Activated CD8-positive, alpha-beta memory T cell treated with anti-CD3 and anti-CD28 coated beads for 48 hours (primary cell): ENCODE measurements around the gene ST6GALNAC2.
"Not testable (repeated sequence)": the region's sequence is repeated elsewhere in the genome, so short reads cannot be mapped to it uniquely, and the experiment has no call there.

Experiments
- DNase-seq, 3 experiments: peaks; one replicate each; pipeline ENCODE4 v3.0.0-alpha.2; 2020; ENCODE audit warnings: low read depth in 2 of 3, low spot score in 2 of 3

The ST6GALNAC2 gene

DNA sequence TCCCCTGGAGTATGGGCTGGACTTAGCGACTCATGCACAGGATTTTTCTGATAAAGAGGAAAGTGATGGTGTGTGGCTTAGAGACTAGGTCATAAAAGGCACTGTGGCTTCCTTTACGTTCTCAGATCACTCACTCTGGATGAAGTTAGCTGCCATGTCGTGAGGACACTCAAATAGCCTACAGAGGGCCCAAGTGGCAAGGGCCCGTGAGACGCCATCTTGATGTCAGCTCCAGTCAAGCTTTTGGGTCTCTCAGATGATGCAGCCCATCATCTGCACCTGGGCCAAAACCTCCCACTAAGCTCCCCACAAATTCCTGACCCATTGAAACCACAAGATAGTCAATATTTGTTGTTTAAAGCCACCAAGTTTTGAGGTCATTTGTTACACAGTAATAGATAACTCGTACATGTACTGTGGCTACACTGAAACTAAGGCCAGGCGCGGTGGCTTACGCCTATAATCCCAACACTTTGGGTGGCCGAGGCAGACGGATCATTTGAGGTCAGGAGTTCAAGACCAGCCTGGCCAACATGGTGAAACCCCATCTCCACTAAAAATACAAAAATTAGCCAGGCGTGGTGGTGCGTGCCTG, 14.7 kb downstream of the ST6GALNAC2 start:
- no peak for DNase-seq

DNA sequence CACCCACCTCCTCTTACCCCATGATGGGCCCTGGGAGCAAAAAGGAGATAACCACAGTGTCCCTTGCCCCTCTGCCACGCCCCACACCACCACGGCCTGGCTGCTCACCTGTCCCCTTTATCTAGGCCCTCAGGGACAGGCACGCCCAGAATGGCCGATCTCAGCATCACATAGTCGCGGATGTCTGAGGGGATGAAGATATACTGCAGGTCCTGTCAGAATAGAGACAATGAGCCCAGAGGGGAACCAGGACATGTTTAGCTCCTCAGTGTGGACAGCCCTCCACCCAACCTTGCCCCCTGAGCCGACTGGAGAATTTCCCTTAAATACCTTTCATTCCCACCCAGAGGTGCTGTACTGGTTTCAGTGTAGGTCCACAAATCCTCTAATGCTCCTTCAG, 15.2 kb downstream of the ST6GALNAC2 start:
- no peak for DNase-seq

DNA sequence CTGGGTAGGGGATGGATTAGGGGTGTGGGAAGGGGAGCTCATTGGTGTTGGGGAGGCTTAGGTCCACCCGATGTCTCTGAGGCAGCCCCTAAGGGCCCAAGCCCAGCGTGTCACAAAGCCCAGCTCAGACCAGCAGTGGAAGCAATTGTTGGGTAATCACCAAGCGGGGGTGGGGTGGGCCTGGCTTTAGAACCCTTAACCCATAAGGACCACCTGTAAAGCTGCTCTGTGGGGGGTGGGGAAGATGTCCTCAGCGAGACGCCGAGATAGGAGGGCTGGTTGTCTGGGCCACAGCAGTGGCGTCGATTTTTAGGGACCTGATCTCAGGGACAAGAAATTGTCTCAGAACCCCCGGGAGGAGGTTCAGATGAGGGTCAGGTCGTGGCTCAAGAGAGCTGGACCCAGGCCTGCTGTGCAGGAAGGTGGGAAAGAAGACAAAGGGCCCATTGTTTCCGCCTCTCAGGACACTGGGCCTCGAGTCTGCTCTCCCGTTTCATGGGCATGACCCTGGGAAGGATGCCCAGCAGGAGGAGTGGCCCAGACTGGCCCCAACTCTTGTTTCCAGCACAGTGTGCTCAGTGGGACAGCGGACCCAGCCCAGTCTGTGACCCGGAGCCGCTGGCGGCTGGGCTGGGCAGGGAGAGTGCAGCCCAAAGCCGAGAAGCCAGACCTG, 15.9 kb downstream of the ST6GALNAC2 start:
- DNase-seq = no peak

DNA sequence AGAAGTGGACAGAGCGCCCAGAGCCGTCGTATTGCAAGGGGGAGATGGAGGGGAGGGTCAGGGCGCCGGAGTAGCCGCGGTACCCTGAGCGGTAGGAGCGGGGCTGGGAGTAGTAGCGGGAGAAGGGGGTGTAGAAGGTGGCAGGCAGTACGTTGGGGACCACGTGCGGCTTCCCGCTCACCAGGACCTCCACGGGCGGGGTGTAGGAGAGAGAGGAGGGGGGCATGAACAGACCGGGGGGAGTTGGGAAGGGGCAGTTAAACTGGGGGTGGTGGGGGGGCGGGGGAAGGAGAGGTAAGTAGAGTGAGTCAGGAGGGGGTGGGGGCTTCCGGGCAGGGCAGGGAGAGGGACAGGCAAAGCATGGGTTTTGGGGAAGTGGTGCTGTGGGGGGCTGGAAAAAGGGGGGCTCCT, 16.8 kb downstream of the ST6GALNAC2 start:
- no peak for DNase-seq

DNA sequence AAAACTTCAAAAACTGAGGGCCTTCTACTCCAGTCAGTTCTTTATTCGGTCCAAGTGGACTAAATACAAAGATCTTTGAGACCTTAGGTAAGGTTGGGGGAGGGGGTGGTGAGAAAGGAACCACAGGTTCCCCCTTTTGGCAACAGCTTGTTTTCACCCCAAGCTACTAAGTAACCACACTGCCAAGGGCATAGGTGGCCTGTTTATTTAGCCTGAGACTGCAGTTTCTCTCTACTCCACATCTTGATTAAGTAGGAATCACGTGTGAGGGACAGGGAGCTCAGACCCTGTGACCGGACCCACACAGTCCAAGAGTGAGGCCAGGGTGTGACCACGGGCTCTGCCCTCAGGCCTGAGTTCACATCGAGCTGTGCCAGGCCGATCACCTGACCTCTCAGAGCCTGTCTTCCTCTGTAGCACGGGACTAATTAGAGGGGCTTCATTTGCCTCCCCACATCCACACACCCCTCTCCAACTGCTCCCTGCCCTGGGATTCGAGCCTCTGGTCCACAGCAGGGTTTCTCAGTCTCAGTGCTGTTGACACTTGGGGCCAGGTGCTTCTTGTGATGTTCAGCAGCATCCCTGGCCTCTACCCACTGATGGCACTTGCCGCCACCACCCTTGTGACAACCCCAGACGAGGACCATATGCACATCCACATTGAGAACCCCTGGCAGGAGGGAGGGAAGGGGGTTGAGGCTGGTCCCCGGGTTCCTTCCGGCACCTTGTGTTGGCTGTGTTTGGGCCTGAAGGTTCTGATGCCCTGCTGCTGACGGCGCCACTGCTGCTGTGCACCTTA, 17.8 kb downstream of the ST6GALNAC2 start:
- no peak for DNase-seq

DNA sequence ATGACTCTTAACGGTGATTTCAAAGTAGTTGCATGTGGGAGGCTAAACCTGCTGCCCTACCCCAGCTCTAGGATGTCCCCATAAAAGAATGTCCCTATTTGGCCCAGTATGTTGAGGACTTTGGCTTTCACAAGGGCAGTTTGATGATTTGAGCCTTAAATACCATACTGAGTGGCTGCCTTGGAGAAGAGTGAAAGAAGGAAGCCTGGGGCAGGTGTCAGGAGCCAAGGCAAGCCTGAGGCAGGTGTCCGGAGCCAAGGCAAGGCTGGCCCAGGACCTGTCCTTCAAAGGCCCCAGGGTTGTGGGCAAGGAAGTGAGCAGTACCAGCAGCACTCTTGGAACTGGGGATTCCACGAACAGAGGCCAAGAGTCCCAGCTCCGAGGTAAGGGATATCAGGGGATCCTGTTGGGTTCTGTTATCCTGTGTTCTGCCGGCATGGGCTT, 18.6 kb downstream of the ST6GALNAC2 start:
- no peak for DNase-seq

DNA sequence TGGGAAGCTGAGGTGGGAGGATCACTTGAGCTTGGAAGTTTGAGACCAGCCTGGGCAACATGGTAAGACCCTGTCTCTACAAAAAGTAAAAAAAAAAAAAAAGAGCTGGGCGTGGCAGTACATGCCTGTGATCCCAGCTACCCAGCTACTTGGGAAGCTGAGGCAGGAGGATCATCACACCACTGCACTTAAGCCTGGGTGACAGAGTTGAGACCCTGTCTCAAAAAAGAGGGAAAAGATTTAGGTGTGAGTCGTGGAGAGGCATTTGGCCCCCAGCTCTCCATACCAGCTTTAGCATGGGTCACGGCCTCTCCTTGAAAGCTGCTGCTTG, 19.1 kb downstream of the ST6GALNAC2 start:
- DNase-seq = no peak

DNA sequence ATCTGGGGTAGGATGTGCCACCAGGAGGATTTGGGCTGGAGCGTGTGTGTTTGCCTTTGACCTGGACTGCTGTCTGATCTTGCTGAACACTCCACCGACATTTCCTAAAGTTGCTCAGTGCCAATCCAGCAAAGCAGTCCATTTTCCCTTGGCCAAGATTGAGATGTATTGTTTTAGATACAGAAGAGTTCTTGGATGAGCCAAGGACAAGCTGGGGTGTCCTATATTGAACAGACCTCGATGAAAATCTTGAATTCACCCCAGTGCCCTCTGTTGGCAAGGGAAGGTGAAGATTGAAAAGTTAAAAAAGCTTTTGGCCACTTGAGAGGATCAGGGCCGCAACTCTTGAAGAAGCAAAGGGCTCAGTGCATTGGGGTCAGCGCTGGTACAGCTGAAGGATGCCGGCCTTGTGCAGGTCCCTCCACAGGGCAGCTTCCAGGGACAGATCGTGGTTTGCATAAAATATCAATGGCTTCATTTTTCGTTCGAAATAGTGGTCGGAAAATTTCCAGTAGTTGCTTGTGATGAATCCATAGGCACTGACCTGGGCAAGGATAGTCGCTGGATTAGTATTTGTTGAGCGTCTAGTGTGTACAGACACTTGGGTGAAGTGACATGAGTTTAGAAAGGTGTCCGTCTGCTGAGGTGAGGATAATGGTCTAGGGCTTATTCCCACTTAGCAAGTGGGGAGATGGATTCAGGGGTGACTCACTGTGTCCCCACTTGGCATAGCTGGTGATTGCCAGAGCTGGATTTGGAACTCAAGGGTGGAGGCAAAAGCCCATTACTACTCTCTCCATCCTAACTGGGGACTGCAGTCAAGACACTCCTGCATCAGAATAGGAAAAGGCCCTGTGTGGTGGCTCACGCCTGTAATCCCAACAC, 19.7 kb downstream of the ST6GALNAC2 start:
- no peak for DNase-seq

DNA sequence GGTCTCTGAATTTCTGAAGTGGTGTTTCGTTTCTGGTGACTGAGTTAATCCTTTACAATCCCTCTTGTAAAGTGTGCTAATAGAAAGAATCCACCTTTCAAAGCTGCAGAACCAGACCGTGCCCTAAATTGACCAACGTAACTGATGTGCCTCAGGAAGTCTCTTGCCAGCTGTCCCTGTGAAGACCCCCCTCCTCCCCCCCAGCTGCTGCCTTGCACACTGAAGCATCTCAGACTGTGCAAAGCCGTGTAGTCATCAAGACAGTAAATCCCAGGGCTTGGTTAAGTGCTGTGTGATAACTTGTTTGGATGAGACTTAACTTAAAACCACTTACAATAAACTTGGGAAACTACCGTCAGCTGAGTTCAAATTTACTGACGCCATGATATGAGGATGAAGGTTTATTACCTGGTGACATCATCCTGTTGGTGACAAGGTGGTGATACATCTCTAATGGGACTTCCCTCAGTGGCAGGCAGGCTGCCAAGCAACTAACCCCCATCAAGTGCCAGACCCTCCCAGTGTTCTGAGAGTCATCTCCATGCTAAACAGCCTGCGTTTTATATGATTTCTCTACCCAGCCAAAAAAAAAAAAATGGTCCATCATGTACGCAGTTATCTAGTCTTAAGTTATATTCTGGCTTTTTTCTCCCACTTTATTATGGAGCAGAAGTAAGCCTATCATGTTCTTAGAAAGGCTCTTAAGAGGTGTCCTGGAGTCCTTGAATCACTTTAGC, 20.5 kb downstream of the ST6GALNAC2 start:
- not testable (repeated sequence) for DNase-seq

DNA sequence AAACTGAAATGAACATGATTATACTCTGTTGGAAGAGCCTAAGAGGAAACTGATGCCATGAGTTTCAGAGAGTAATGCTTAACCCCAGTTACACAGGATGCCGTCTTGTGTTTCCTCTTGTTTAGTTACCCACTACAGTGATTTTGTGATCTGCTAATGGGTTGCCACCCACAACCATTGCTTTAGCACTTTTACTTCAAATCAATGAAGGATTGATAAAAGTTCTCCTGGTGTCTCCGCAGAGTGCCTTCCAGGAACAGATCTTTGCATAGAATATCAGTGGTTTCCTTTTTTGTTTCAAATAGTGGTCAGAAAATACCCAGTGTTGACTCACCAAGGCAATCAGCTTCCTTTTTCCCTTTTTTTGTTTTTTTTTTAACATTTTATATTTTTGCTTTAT, 22.3 kb downstream of the ST6GALNAC2 start:
- DNase-seq = not testable (repeated sequence)

DNA sequence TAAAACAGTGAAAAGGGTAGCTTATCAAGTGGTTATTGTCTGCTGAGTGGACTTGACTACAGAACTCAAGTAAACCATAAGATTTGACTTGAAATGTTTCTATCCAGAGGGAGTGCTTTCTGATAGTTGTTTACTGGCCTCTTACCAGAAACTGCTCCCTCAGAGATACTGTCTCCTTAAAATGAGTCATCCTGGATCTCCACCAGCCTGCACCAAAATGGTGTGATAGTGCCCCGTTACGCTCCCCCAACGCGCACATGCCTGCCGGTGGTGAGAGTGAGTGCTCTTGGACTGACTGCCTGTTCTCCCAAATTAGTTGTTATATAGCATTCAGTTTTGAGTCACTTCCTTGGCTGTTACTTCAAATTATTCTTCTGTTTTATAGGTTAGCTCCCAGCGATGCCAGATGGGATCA, 22.9 kb downstream of the ST6GALNAC2 start:
- no peak for DNase-seq

DNA sequence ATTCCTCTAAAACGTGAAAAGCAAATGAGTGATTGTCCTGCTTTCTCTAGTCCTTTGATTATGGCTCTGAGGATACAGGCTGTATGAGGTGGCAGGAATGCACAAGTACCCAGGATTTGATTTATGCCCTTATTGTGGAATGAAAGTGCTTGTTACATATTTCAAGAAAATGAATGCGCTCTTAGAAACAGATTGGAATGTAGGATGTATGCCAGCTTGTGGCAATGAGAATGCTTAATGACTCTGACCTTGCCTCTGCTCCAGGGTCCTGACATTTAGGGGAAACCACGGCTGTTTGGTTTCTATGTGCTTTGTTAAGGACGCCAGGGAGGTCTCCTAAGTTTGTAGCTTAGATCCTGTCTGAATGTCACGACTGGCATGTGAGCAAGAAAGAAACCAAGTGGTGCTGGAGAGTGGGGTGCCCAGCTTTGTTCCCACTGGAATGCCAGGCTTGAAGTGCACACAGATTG, 23.8 kb downstream of the ST6GALNAC2 start:
- no peak for DNase-seq

DNA sequence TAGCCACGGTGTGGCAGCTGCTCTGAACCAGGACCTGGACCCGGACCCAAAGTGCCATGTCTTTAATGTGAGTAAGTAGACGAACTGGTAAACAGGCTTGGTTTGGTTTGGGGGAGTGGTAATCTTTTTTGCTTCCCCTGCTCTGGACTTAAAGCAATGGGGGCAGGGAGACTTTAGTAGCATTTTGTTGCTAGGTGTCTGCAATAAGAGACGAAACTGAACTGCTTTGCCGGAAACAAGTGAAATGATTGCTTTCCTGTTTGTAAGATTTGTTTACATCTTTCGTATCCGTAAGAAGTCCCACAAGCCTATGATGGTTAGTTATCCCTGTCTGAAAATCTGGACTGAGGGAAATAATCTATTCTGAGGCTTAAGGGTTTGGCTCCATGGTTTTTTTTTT, 24.3 kb downstream of the ST6GALNAC2 start:
- no peak for DNase-seq

DNA sequence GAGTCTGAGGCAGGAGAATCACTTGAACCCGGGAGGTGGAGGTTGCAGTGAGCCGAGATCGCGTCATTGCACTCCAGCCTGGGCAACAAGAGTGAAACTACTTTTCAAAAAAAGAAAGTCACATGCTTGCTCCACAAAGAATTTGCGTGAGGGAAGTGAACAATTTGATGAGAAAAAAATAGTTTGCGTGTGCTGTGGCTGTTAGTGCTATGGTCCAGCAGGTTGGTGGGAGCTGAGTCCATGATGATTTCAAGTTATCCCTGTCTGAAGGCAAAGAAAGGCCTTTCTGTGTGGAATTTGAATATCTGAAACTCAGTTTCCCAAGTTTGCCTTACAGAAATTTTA, 24.8 kb downstream of the ST6GALNAC2 start:
- no peak for DNase-seq

DNA sequence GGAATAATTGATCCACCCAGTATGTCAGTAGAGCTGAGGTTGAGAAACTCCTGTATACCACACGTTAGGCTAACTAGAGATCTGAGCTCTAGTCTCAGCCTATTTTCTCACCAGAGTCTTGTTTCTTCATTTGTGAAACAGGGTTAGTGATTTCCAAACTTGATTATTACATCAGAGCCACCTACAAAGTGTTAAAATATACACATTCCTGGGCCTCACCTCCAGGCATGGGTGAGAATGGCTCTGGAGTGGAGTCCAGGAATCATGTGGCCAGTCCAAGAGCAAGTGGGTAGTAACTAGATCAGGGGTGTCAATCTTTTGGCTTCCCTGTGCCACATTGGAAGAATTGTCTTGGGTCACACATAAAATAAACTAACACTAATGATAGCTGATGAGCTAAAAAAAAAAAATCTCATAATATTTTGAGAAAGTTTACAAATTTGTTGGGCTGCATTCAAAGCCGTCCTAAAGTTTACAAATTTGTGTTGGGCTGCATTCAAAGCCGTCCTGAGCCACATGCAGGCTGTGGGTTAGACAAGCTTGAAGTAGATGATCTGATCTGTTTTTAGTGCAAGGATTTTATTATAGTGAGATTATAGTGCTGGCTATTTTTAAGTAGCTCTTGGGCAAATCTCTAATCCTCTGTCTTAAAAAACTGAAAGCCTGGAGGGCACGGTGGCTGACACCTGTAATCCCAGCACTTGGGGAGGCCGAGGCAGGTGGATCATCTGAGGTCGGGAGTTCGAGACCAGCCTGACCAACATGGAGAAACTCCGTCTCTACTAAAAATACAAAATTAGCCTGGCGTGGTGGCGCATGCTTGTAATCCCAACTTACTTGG, 25.4 kb downstream of the ST6GALNAC2 start:
- DNase-seq = no peak

DNA sequence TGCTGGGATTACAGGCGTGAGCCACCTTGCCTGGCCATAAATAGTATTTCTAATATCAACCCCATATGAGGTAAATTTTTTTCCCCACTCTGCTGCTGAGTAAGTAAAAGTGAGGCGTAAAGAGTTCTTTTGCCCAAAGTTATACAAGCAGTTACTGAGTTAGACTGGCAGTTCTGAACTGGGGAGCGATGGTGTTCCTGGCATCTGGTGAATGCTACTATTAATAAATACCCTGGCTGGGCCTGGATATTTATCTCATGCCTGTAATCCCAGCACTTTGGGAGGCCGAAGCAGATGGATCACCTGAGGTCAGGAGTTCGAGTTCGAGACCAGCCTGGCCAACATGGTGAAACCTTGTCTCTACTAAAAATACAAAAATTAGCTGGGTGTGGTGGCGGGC, 26.2 kb downstream of the ST6GALNAC2 start:
- not testable (repeated sequence) for DNase-seq

DNA sequence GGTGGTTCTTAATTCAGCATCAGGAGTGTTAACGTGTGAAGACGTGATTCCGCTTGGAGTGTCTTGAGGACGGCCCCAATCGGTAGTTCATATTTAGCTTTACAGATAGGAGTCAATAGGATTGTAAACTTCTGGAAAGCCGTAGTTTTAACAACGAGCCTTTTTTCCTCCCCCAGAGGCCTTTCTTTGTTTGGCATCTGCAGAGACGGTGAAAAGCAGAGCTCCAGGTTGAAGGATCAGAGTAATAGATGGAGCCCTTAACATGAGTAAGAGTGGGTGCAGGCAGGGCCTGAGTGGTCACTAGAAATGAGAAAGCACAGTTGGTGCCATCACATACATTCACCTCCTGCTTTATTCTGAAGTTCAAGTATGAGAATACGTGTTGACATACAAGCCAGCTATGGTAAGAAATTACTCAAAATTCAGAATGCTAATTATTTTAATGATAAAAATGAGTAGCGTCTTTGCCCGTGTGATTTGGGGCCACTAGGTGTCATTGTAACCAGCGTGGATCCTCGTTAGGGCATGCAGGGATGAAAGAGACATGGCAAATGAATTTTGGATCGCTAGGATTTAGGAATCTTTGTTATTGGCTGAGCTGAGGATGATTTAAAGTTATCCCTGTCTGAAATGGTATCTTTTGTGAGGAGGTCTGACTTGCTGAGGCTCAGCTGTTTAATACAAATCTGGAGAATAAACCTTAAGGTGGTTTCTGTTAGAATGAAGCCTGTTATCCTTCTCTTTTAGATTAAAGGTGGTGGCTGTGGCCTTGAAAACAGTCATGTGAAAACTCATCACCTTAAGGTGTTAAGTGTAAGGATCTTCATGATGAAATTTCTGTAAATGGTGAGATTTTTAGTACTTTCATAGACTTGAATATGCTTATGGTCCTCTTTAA, 27.2 kb downstream of the ST6GALNAC2 start:
- DNase-seq = no peak

DNA sequence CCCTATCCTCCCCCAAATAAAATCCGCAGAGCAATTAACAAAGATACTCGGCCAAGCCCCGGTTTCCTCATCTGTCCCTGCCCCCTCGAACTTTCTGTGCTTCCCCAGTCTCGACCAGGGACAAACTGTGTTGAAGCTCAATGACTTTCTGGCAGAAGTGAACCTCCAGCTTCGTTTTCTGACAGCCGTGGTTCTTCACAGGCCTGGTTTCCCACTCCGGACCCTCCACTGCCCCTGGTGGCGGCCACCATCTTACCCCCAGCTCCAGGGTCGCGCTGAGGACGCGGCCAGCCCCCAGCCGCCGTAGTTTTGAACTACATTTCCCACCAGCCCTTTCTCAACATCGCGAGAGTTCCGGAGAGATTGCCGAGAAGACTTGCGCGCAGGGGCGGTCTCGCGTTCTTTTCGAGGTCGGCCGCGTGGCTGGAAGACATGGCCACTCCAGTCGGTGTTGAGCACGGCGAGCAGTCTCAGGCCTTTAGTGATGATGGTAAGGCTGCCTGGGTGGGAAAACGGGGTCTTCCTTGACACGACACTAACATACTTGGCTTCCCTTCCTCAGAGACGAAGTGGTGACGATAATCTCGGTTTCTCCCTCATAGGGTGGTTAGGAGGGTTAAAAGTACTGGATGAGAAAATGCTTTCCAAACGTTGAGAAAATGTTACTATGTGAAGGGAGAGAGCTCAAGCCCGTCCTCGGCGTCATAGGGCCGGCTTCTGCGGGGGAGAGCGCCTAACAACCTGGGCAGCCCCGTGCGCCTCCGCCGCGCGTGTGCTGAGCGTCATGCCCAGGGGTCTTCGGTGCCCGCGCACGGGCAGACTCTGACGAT, 28.1 kb downstream of the ST6GALNAC2 start:
- peak; percentile 82 to 90 (median 89) for DNase-seq
